ENCODE results near the gene PFKL. TPM values are rescaled to one million over a fixed set of nuclear protein-coding genes. Genes with fewer than 3 reads are reported as not detected.

The PFKL gene
- total RNA-seq, 1 experiment from 2014 or later: 150 TPM

GRCh38 chr21:44275041-44275440 is 24.8 kb upstream of the PFKL start:
- H3K9me3 ChIP-seq (ENCODE audit: control insufficient read depth in 1 of 2, insufficient read depth in 1 of 2, low read depth in 1 of 2, low read length in 2 of 2): no peaks in the 10 kb centered on the region
- H3K9ac ChIP-seq (ENCODE audit: low read length): no peak overlapping the region
- no peaks in the 10 kb centered on the region for H3K27me3 ChIP-seq (ENCODE audit: insufficient read depth, low read length)
- no peak overlapping the region for H2AFZ ChIP-seq (ENCODE audit: low read depth, low read length, poor library complexity, severe bottlenecking)
- ChIA-PET POLR2A (no interaction called here), CTCF (no interaction called here), RAD21 (ENCODE audit: low non-redundant PET in 1 of 2, low total read pairs in 2 of 2, uncharacterized antibody in 2 of 2, unreplicated experiment in 2 of 2) (no interaction called here)
- ATAC-seq: no peak
- H3K36me3 ChIP-seq (ENCODE audit: control insufficient read depth in 1 of 2, insufficient read depth in 2 of 2, low read length in 2 of 2): no peaks in the 10 kb centered on the region
- BruUV-seq (replicated peaks): no TSS peak
- no peak for DNase-seq (ENCODE audit: low read depth, low spot score)
- no peak overlapping the region for H3K4me2 ChIP-seq (ENCODE audit: low read length)
- H3K4me3 ChIP-seq (replicated peaks in 1 of 2; ENCODE audit: low read depth in 1 of 2, low read length in 2 of 2): no peak overlapping the region
- intact Hi-C loops (cut with micrococcal nuclease): no loop called here
- TF ChIP-seq CBX3 (IDR thresholded peaks at IDR 0.05; ENCODE audit: low read depth) (no peak), MAX (IDR thresholded peaks at IDR 0.05) (no peak), ZNF274 (IDR thresholded peaks at IDR 0.05; ENCODE audit: low read depth, low read length) (no peak), JUND (IDR thresholded peaks at IDR 0.05) (no peak), SP1 (IDR thresholded peaks at IDR 0.05; ENCODE audit: low read depth) (no peak), CTCF (IDR thresholded peaks at IDR 0.05 in 2 of 3, conservative IDR thresholded peaks at IDR 0.05 in 1 of 3; ENCODE audit: borderline replicate concordance in 1 of 3, insufficient read depth in 1 of 3, low read depth in 2 of 3, low read length in 2 of 3) (no peak), FOSL1 (IDR thresholded peaks at IDR 0.05; ENCODE audit: low read depth) (no peak), CEBPB (IDR thresholded peaks at IDR 0.05; ENCODE audit: low read depth) (no peak), ZBTB33 (IDR thresholded peaks at IDR 0.05; ENCODE audit: extremely low read depth, insufficient replicate concordance, low read length) (no peak), POLR2AphosphoS5 (IDR thresholded peaks at IDR 0.05; ENCODE audit: low read depth, low read length) (no peak), ATF3 (IDR thresholded peaks at IDR 0.05) (no peak), ELF1 (IDR thresholded peaks at IDR 0.05; ENCODE audit: borderline replicate concordance, low read depth) (no peak), SRF (IDR thresholded peaks at IDR 0.05; ENCODE audit: low read depth) (no peak), POLR2A (IDR thresholded peaks at IDR 0.05; ENCODE audit: borderline replicate concordance, extremely low read depth, insufficient read depth, insufficient read length) (no peak), ZFX (IDR thresholded peaks at IDR 0.05) (no peak)
- H3K4me1 ChIP-seq (ENCODE audit: control insufficient read depth in 1 of 2, insufficient read depth in 2 of 2, low read length in 2 of 2): no peaks in the 10 kb centered on the region
- no peaks in the 10 kb centered on the region for H4K20me1 ChIP-seq (ENCODE audit: insufficient read depth)
- H3K79me2 ChIP-seq (ENCODE audit: insufficient read depth, low read length): no peaks in the 10 kb centered on the region
- no peaks in the 10 kb centered on the region for H3K9me2 ChIP-seq (ENCODE audit: insufficient read depth)
- no peak overlapping the region for H3K27ac ChIP-seq (ENCODE audit: low read depth, low read length)

Data from HCT116 (cell line).